HG03060 (cell line): ENCODE results near the gene GRIN2C.
"Not testable (repeated sequence)": the region's sequence is repeated elsewhere in the genome, so short reads cannot be mapped to it uniquely, and the experiment has no call there.

Experiments
- ATAC-seq: cut with Tn5 transposase; IDR thresholded peaks from one replicate; pipeline ENCODE4 v1.9.1; 2021; ENCODE audit warnings: low read depth, moderate number of reproducible peaks; ENCODE audit not compliant: unreplicated experiment

The GRIN2C gene

DNA sequence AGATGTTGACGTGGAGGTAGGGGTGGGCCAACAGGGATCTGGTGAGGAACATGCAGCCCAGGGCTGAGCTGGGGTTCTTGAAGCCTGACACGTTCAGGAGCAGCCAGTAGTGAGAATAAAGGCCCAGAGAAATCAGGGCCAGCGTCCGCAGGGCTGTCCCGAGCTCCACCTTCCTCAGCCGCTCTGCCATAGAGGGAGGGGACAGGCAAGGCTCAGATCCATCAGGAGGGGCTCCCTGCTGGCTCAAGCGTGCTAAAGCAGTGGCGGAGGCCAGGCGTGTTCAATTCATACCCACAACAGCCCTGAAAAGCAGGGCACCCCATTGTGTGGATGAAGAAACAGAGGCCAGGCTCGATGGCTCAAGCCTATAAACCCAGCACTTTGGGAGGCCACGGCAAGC is 21.4 kb upstream of the GRIN2C start:
- no peak for ATAC-seq

GRCh38 chr17:74879308-74879707 is 19.6 kb upstream of the GRIN2C start:
- ATAC-seq: no peak

DNA sequence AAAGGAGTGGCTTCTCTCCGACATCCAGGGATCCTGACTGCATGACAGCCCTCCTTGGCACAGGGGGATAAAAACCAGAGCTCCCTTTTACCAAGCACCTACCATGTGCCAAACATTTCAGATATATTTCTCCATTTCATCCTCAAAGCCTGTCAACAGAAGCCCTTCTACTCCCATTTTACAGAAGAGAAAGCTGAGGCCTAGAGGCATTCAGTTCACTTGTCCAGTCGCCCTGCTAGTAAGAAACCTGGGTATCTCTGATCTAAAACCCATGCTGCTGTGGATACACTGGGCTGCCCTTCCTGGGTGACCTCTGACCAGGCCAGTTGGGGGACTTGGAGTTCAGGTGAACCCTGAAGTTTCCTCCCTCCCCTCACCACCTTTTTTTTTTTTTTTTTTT is 19.0 kb upstream of the GRIN2C start:
- no peak for ATAC-seq

DNA sequence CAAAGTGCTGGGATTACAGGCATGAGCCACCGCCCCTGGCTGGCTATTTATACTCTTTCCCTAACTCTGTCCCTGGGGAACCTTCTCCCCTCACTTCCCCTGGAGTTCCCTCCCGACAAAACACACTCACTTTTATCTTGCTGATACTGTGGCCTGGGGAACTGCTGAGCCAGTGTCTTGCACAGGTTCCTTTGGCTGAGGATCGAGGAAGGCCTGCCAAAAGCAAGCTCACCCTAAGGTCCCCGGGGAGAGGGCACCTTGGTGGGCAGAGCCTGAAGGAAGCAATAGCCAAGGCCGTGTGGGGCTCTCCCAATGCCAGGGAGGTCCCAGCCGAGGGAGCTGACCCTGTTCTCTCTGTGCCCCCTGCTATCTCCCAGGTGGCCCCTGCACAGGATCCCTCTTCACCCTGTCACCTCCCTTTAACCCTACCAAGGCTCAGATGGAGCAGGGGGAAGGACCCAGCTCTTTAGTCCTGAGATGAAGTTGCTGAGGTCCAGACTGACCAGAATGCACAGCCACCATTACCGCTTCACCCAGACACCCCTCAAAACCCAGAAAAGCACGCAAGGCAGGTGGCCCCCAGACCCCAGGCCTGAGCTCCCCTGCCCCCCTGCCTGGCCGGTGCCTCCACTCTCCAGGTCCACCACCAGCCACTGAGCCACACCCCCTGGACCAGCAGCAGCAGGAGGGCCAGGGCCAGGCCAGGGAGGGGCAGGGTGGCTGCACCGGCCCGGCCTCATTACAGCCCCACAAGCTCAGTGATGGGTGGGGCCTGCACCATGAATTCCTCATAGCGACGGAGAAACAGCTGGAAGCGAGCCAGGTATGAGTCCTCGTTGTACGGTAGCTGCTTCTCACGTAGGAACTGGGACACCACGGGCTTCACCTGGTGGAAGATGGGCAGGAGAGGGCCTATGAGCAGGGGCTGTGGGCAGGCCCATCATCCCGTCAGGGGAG is 18.2 kb upstream of the GRIN2C start:
- ATAC-seq: no peak

DNA sequence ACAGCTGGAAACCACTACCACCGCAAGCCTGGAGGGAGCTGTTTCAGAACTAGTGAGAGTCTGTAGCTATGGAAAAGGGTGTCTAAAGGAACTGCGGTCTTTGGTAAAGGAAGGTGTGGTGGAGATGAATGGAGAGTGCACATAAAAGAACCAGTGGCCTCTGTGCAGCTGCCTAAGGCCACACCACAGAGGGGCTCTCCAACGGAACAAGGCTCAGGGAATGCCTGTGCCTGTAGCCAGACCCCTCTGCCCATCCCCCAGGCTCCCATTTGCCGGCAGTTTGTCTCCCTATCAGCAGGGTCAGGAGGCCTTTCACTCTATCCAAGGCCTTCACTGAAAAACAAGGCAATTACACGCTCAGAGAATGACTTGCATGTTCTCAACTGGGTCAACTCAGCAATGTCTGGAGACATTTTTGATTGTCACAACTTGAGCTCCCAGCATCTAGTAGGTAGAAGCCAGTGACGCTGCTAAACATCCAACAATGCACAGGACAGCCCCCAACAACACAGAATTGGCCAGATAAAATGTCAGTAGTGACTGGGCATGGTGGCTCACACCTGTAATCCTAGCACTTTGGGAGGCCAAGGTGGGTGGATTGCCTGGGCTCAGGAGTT is 16.4 kb upstream of the GRIN2C start:
- ATAC-seq: no peak

DNA sequence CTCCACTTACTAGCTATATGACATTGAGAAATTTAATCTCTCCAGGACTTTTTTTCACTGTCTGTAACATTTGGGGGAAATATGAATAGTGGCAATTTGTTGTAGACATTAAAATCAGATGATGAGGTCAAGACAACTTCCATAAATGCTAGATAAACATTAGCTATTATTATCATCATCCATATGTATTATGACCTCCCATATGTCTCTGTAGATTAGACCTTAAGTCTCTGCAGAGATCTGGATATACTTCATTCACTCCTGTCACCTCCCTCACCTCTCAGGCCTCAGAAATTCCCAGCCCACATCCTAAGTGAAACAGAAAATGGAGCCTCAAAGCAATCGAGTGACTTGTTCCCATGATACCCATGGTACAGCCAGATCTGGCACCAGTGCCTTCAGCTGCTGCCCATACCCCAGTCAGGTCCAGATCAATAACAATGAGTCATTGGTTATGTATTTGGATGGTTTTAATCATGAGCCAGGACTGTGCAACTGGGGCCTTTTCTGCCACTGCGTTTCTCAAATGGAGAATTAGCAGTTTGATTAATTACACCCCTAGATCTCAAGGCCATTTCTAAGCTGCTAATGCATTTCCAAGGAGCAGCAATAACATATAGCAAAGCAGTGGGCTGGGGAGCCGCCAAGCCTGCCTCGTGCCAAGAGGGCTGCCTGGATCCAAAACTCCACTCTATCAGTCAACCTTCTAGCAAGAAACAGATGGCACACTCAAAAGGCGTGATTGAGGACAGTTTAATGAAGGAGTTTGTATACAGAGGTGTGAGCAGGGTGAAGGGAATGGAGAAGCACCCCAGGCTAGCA is 15.7 kb upstream of the GRIN2C start:
- no peak for ATAC-seq

DNA sequence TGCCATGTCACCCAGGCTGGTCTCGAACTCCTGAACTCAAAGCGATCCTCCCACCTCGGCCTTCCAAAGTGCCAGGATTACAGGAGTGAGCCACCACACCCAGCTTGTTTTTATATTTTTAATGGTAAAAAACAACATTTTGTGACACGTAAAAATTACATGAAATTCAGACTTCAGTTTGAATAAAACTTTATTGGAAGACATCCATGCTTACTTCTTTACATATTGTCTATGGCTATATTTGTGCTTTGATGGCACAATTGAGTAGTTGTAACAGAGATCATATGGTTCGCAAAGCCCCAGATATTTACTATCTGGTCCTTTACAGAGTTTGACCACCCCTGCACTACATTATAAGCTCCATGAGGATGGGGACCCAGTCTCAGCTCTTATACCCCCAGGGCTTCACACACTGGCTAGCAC is 14.9 kb upstream of the GRIN2C start:
- ATAC-seq: no peak

GRCh38 chr17:74873874-74874614 is 14.4 kb upstream of the GRIN2C start:
- no peak for ATAC-seq

DNA sequence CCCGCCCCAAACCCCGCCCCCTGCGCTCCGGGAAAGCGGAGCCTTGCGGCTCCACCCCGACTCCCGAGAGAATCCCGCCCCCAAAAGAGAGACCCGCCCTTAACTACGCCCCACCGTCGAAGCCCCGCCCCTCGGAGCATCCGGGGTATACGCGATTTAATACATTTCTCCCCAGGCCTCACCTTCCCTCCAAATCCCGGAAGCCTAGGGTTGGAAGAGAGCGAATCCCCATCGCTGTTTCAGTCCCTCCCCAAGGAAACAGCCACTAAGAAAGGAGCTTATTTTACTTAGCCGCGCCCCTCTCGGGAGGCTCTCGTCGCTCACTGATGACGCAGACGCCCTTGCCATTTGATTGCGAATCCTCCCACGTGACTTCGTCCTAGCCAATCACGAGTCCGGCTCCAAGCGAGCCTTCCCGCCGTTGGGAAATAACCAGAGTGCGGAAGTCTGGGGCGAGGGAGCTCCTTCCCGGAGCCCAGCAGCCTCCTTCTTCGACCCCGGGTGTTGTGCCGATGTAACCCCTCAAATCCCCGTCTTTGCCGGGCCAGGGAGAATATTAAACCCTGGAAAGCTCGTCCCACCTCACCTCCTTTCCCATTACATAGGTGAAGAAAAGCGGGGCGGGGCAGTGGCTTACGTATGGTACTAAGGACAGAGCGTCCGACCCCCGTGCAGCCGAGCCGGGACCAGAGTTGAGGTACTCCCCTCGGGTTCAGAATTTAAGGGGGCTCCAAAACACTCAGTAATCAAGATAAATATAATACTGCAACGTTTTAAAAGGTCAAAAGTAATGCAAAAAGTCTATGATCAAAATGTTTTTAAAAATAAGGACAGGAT is 13.6 kb upstream of the GRIN2C start:
- peak; percentile 87 for ATAC-seq

GRCh38 chr17:74872313-74873036 is 12.8 kb upstream of the GRIN2C start, which contains the start of gene FDXR:
TSS of gene FDXR (minus strand) at chr17:74872994. CDS start at chr17:74872944, 50 bp downstream.
- peak; percentile 2 for ATAC-seq

GRCh38 chr17:74871356-74872076 is 11.8 kb upstream of the GRIN2C start:
- ATAC-seq: no peak

DNA sequence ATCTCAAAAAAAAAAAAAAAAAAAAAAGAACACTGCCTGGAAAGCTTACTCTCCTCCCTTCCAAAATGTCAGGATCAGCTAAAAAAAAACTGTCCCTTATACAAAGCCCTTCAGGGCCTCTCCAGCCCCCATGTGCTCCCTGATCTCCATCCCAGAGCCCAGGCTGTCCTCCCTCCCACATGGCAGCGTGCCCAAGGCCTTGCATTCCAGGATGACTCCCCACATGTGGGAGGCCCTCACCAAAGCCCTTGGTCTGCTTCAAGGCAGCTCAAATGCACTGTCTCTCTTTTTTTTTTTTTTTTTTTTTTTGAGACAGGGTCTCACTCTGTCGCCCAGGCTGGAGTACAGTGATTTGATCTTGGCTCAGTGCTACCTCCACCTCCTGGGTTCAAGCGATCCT is 10.8 kb upstream of the GRIN2C start:
- no peak for ATAC-seq

- ATAC-seq: not testable (repeated sequence)
Observed at GRCh38 chr17:74870028-74870427, 10.3 kb upstream of the GRIN2C start.

- no peak for ATAC-seq
Observed at GRCh38 chr17:74868908-74869255, 9.2 kb upstream of the GRIN2C start.

- ATAC-seq: no peak
Observed at GRCh38 chr17:74868251-74868907, 8.7 kb upstream of the GRIN2C start.

- ATAC-seq: no peak
Observed at GRCh38 chr17:74866198-74866835, 6.6 kb upstream of the GRIN2C start.

GRCh38 chr17:74865504-74866197 is 6.0 kb upstream of the GRIN2C start:
- ATAC-seq: no peak
